ENCODE results near the gene SEC14L2. TPM values are rescaled to one million over a fixed set of nuclear protein-coding genes. Genes with fewer than 3 reads are reported as not detected.

SEC14L2 gene
- total and polyA plus RNA-seq, 2 of the 8 experiments (the other 6 are each of a cell fraction or from before 2014, with no cell fraction given), result 2.8 to 3.2 TPM

DNA sequence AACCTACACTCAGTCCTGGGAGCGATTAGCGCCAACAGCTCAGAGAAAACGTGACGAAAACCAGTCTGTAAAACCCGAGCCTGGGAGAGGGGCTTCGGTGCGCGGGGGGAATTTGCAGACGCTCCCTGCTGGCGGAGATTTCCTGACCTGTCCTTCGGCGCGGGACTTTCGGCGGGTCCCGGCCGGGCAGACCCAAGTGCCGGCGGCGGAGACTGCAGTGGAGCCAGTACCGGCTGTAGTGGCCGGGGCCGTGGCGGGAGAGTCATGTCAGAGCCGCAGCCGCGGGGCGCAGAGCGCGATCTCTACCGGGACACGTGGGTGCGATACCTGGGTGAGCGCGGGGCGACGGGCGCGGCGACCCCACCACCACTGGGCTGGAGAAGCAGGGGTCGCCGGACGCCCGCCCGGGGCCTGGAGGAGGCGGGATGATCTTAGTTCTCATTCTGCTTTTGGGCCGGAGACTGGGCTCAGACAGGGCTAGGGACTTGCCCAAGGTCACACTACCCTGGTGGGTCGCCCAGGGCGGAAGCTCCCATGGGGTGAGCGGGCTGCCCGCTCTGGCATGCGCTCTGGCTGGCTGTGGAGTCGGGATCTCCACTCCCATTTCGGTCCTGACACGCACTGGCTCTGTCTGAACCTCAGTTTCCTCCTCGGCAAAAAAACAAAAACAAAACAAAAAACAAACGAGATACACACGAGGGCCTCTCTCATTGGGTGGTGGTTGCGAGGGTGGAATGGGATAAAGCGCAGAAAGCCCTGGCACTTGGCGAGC lies 29.0 kb downstream of the SEC14L2 start, which contains the start of gene MTFP1 (continued):
- TF ChIP-seq, protein P1, sequence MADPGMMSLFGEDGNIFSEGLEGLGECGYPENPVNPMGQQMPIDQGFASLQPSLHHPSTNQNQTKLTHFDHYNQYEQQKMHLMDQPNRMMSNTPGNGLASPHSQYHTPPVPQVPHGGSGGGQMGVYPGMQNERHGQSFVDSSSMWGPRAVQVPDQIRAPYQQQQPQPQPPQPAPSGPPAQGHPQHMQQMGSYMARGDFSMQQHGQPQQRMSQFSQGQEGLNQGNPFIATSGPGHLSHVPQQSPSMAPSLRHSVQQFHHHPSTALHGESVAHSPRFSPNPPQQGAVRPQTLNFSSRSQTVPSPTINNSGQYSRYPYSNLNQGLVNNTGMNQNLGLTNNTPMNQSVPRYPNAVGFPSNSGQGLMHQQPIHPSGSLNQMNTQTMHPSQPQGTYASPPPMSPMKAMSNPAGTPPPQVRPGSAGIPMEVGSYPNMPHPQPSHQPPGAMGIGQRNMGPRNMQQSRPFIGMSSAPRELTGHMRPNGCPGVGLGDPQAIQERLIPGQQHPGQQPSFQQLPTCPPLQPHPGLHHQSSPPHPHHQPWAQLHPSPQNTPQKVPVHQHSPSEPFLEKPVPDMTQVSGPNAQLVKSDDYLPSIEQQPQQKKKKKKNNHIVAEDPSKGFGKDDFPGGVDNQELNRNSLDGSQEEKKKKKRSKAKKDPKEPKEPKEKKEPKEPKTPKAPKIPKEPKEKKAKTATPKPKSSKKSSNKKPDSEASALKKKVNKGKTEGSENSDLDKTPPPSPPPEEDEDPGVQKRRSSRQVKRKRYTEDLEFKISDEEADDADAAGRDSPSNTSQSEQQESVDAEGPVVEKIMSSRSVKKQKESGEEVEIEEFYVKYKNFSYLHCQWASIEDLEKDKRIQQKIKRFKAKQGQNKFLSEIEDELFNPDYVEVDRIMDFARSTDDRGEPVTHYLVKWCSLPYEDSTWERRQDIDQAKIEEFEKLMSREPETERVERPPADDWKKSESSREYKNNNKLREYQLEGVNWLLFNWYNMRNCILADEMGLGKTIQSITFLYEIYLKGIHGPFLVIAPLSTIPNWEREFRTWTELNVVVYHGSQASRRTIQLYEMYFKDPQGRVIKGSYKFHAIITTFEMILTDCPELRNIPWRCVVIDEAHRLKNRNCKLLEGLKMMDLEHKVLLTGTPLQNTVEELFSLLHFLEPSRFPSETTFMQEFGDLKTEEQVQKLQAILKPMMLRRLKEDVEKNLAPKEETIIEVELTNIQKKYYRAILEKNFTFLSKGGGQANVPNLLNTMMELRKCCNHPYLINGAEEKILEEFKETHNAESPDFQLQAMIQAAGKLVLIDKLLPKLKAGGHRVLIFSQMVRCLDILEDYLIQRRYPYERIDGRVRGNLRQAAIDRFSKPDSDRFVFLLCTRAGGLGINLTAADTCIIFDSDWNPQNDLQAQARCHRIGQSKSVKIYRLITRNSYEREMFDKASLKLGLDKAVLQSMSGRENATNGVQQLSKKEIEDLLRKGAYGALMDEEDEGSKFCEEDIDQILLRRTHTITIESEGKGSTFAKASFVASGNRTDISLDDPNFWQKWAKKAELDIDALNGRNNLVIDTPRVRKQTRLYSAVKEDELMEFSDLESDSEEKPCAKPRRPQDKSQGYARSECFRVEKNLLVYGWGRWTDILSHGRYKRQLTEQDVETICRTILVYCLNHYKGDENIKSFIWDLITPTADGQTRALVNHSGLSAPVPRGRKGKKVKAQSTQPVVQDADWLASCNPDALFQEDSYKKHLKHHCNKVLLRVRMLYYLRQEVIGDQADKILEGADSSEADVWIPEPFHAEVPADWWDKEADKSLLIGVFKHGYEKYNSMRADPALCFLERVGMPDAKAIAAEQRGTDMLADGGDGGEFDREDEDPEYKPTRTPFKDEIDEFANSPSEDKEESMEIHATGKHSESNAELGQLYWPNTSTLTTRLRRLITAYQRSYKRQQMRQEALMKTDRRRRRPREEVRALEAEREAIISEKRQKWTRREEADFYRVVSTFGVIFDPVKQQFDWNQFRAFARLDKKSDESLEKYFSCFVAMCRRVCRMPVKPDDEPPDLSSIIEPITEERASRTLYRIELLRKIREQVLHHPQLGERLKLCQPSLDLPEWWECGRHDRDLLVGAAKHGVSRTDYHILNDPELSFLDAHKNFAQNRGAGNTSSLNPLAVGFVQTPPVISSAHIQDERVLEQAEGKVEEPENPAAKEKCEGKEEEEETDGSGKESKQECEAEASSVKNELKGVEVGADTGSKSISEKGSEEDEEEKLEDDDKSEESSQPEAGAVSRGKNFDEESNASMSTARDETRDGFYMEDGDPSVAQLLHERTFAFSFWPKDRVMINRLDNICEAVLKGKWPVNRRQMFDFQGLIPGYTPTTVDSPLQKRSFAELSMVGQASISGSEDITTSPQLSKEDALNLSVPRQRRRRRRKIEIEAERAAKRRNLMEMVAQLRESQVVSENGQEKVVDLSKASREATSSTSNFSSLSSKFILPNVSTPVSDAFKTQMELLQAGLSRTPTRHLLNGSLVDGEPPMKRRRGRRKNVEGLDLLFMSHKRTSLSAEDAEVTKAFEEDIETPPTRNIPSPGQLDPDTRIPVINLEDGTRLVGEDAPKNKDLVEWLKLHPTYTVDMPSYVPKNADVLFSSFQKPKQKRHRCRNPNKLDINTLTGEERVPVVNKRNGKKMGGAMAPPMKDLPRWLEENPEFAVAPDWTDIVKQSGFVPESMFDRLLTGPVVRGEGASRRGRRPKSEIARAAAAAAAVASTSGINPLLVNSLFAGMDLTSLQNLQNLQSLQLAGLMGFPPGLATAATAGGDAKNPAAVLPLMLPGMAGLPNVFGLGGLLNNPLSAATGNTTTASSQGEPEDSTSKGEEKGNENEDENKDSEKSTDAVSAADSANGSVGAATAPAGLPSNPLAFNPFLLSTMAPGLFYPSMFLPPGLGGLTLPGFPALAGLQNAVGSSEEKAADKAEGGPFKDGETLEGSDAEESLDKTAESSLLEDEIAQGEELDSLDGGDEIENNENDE (IDR thresholded peaks at IDR 0.05; ENCODE audit: insufficient replicate concordance, low read length), result no peak
- TF ChIP-seq, protein P2, sequence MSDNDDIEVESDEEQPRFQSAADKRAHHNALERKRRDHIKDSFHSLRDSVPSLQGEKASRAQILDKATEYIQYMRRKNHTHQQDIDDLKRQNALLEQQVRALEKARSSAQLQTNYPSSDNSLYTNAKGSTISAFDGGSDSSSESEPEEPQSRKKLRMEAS (IDR thresholded peaks at IDR 0.05), result no peak; the same call in none of the 2 replicates
- TF ChIP-seq, protein P3, sequence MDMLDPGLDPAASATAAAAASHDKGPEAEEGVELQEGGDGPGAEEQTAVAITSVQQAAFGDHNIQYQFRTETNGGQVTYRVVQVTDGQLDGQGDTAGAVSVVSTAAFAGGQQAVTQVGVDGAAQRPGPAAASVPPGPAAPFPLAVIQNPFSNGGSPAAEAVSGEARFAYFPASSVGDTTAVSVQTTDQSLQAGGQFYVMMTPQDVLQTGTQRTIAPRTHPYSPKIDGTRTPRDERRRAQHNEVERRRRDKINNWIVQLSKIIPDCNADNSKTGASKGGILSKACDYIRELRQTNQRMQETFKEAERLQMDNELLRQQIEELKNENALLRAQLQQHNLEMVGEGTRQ (IDR thresholded peaks at IDR 0.05; ENCODE audit: low read length), result peak; percentile 3; the same call in 1 of the 2 replicates
- TF ChIP-seq SIN3A (conservative IDR thresholded peaks at IDR 0.05 in 1 of 2, IDR thresholded peaks at IDR 0.05 in 1 of 2; ENCODE audit: low read depth in 1 of 2, low read length in 2 of 2), result peak; percentile 14 to 59; a peak in 2 of 4 replicates
- TF ChIP-seq POLR2AphosphoS5 (IDR thresholded peaks at IDR 0.05; ENCODE audit: low read depth, low read length), result peak; percentile 39; the same call in 1 of the 2 replicates
- TF ChIP-seq, protein P4, sequence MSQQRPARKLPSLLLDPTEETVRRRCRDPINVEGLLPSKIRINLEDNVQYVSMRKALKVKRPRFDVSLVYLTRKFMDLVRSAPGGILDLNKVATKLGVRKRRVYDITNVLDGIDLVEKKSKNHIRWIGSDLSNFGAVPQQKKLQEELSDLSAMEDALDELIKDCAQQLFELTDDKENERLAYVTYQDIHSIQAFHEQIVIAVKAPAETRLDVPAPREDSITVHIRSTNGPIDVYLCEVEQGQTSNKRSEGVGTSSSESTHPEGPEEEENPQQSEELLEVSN (IDR thresholded peaks at IDR 0.05), result peak; percentile 63; the same call in 1 of the 2 replicates
- no peak for TF ChIP-seq GTF2F1 (IDR thresholded peaks at IDR 0.05; ENCODE audit: borderline replicate concordance, low read depth, low read length)
